ENCODE data around the gene ULK4.

Gene ULK4

DNA sequence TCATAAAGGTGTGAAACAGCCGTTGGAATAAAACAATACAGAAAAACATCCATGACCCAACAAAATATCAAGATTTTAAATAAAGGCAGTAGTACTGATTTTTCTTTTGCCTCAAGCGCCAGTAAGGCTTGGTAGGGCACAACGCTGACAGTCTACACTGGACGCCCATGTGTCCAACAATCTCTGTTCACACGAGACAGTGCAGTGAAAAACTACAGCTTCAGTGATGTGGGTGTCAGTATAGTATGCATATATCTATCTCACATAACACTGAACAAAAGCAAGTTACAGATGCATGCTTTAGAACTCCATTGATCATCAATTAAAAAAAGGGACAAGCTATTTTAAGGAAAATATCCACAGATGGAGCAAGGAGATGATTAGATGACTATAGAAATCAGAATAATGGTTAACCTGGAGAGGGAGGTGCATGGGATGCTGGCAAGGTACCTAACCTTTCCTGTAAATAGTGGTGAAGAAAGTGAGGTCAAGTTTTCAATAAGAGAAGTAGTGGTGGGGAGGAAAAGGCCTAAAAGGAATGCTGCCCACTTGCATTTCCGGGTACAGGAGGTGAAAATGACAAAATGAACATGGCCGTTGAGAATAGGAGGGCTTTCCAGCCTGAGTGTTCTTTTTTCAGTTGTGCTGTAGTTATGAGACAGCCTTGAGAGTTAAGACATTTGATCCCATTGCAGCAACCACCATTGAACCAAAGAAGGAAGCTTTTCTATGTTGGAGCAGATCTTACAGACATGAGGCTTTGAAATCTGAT lies 719.9 kb downstream of the ULK4 start:
- H3K36me3 ChIP-seq (replicated peaks), result peaks cover 44% of the 10 kb centered on the region
- in situ Hi-C loops (cut with MboI; ENCODE audit: low sequenced_read_pairs), result no loop called here
- no peak for DNase-seq (ENCODE audit: low spot score in 2 of 2)
- H3K9me3 ChIP-seq, result no peaks in the 10 kb centered on the region
- no peak overlapping the region for H3K4me3 ChIP-seq
- H3K27me3 ChIP-seq (ENCODE audit: low read depth), result no peaks in the 10 kb centered on the region
- H3K4me1 ChIP-seq, result no peaks in the 10 kb centered on the region

DNA sequence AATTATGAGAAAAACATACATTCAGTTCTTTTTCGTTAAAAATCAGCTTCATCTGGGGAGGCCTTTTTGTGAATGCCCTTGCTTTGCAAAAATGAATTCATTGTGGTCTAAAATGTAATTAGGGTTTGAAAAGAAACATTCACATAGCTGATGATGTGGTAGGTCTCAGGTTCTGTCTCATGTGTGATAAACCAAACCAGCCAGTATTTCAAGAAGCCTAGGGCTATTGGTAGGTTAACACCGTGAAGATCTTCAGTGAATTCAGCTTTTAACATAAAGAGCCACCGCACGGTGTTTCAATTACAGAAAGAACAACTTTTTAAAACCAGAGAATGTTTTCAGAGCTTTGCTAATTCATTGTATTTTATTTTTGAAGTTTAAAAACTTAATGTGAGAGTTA lies 720.7 kb downstream of the ULK4 start:
- Histone ChIP-seq H3K4me3 (no peak overlapping the region), H3K9me3 (no peaks in the 10 kb centered on the region), H3K4me1 (no peaks in the 10 kb centered on the region), H3K36me3 (replicated peaks) (peaks cover 52% of the 10 kb centered on the region), H3K27me3 (ENCODE audit: low read depth) (no peaks in the 10 kb centered on the region)
- DNase-seq (ENCODE audit: low spot score in 2 of 2), result no peak
- in situ Hi-C loops (cut with MboI; ENCODE audit: low sequenced_read_pairs), result no loop called here

DNA sequence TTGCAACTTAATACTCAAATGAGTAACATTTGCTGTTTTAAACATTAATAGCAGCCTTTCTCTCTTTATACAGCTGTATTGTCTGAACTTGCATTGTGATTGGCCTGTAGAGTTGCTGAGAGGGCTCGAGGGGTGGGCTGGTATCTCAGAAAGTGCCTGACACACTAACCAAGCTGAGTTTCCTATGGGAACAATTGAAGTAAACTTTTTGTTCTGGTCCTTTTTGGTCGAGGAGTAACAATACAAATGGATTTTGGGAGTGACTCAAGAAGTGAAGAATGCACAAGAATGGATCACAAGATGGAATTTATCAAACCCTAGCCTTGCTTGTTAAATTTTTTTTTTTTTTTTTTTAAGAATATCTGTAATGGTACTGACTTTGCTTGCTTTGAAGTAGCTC lies 722.3 kb downstream of the ULK4 start:
- Histone ChIP-seq H3K9me3 (no peaks in the 10 kb centered on the region), H3K27me3 (ENCODE audit: low read depth) (no peaks in the 10 kb centered on the region), H3K36me3 (replicated peaks) (peaks cover 68% of the 10 kb centered on the region), H3K4me3 (no peak overlapping the region), H3K4me1 (no peaks in the 10 kb centered on the region)
- no peak for DNase-seq (ENCODE audit: low spot score in 2 of 2)
- in situ Hi-C loops (cut with MboI; ENCODE audit: low sequenced_read_pairs), result no loop called here

DNA sequence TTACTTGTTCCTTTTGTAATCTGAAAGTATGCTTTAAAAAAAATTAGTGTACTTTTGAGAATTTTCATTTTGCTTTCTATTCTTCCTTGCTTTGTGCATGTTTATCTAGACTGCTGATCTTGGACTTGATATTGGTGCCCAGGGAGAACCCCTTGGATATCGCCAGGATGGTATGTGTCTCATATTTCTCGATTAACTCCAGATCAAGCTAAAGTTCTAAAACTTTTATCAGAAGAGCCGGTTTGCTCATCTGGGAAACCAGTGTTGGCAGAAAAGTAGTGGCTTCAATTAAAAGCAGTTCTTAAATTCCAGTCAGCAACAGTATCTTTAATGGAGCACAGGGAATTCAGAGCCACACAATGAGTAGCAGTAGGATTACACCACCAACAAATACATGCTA lies 724.0 kb downstream of the ULK4 start:
- Histone ChIP-seq H3K9me3 (no peaks in the 10 kb centered on the region), H3K27me3 (ENCODE audit: low read depth) (no peaks in the 10 kb centered on the region), H3K4me3 (no peak overlapping the region), H3K36me3 (replicated peaks) (peaks cover 85% of the 10 kb centered on the region), H3K4me1 (no peaks in the 10 kb centered on the region)
- in situ Hi-C loops (cut with MboI; ENCODE audit: low sequenced_read_pairs), result no loop called here
- DNase-seq (ENCODE audit: low spot score in 2 of 2), result no peak

DNA sequence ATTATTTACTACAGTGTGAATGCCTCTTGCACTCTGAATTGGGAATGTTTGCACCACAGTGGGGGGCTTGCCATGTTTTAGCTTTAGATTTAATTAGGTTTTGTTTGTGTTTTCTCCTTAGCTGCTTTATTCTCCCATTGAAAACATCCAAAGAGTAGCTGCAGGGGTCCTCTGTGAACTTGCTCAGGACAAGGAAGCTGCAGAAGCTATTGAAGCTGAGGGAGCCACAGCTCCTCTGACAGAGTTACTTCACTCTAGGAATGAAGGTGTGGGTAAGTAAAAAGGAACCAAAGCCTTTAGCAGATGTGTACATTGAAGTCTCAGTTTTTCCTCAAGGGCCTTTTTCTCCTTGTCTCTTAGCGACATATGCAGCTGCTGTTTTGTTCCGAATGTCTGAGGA lies 725.7 kb downstream of the ULK4 start:
- Histone ChIP-seq H3K27me3 (ENCODE audit: low read depth) (no peaks in the 10 kb centered on the region), H3K4me3 (no peak overlapping the region), H3K4me1 (no peaks in the 10 kb centered on the region), H3K9me3 (no peaks in the 10 kb centered on the region), H3K36me3 (replicated peaks) (peaks cover 92% of the 10 kb centered on the region)
- in situ Hi-C loops (cut with MboI; ENCODE audit: low sequenced_read_pairs), result no loop called here
- no peak for DNase-seq (ENCODE audit: low spot score in 2 of 2)

DNA sequence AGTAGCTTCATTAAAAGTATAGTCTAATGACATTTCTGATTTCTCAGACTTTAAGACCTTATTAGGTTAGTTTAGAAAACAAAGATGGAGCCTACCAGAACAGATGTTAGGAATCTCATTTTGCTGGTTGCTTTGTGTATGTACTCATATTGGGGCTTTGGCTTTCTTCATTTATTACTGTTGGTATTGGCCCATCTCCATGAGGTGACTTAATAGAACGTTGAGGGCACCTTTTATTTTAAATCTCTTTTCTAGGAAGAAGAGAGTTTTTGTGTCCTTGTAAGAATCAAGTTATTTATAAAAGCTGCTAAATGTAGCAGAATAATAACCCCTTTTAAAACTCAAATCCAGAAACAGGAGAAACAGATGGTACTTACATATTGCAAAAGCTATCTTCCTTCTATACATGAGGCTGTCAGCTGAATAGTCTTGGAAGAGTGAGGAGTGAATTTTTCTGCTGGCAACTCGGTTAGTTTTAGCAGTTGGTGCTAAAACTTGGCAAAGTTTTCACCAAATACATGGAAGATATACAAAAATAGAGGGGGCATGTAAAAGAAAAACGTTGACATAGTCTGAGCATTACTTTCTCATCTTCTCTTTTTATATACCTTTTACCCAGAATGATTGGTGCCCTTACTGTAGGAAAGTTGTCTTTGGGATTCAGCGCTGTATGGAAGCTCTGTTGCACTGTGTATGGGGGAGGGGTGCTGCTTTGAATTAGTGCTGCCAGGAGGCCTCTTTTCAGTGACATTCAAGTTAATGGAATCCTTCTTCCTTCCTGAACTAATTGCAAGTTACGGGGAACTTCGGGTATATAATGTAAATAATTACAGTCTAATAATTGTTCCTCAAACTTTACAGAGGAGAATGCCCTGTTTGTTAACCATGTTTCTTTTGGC lies 726.8 kb downstream of the ULK4 start:
- Histone ChIP-seq H3K36me3 (replicated peaks) (peaks cover 87% of the 10 kb centered on the region), H3K4me3 (no peak overlapping the region), H3K9me3 (no peaks in the 10 kb centered on the region), H3K27me3 (ENCODE audit: low read depth) (no peaks in the 10 kb centered on the region), H3K4me1 (no peaks in the 10 kb centered on the region)
- DNase-seq (ENCODE audit: low spot score in 2 of 2), result no peak
- in situ Hi-C loops (cut with MboI; ENCODE audit: low sequenced_read_pairs), result no loop called here

DNA sequence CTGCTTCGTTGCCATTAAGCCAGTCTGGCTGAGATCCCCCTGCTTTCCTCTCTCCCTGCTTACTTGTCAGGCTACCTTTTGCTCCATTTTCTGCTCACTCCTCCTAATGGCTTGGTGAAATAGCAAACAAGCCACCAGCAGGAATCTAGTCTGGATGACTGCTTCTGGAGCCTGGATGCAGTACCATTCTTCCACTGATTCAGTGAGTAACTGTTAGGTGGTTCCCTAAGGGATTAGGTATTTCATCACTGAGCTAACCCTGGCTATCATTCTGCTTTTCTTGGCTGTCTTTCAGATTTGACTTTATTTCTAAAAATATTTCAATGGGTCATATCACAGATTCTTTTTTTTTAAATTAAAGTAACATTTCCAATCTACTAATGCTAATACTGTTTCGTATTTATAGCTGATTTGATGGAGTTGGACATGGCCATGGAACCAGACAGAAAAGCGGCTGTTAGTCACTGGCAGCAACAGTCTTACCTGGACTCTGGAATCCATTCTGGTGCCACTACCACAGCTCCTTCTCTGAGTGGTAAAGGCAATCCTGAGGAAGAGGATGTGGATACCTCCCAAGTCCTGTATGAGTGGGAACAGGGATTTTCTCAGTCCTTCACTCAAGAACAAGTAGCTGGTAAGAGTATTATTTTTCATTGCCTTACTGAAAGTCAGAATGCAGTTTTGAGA lies 737.6 kb downstream of the ULK4 start:
- H3K4me1 ChIP-seq, result no peaks in the 10 kb centered on the region
- H3K36me3 ChIP-seq (replicated peaks), result peaks cover 51% of the 10 kb centered on the region
- no peaks in the 10 kb centered on the region for H3K27me3 ChIP-seq (ENCODE audit: low read depth)
- in situ Hi-C loops (cut with MboI; ENCODE audit: low sequenced_read_pairs), result no loop called here
- H3K9me3 ChIP-seq, result no peaks in the 10 kb centered on the region
- H3K4me3 ChIP-seq, result no peak overlapping the region
- no peak for DNase-seq (ENCODE audit: low spot score in 2 of 2)

DNA sequence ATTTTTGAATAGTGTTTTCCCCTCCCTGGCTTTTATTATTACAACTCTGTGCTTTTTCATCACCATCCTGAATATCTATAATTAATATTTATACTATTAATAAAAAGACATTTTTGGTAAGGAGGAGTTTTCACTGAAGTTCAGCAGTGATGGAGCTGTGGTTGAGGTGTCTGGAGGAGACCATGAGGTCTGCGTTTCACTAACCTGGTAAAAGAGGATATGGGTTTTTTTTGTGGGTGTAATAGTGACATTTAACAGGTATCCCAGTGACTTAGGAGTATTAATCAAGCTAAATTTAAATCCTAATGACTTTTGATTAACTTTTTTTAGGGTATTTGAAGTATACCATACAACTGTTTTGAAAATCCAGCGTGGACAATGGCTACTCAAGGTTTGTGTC lies 738.2 kb downstream of the ULK4 start:
- Histone ChIP-seq H3K9me3 (no peaks in the 10 kb centered on the region), H3K4me3 (no peak overlapping the region), H3K36me3 (replicated peaks) (peaks cover 46% of the 10 kb centered on the region), H3K4me1 (no peaks in the 10 kb centered on the region), H3K27me3 (ENCODE audit: low read depth) (no peaks in the 10 kb centered on the region)
- no peak for DNase-seq (ENCODE audit: low spot score in 2 of 2)
- in situ Hi-C loops (cut with MboI; ENCODE audit: low sequenced_read_pairs), result no loop called here

DNA sequence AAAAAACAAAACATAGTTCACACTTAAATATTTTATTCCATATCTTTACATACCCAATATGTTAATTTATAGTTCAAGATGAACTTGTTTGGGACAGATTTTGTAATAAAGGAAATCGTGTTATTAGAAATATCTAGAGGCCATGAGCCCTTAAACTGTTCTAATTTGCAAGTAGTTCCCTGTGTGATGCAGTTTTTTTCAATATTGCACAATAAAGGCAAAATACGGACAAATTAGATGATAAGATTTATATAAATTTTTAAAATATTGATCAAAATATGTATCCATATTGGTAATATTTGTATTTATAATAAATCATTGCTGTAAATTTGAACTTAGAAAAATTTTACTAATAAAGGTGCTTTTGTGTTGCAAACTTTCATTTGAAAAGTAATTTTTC lies 738.8 kb downstream of the ULK4 start:
- Histone ChIP-seq H3K36me3 (replicated peaks) (peaks cover 40% of the 10 kb centered on the region), H3K9me3 (no peaks in the 10 kb centered on the region), H3K4me1 (no peaks in the 10 kb centered on the region), H3K27me3 (ENCODE audit: low read depth) (no peaks in the 10 kb centered on the region), H3K4me3 (no peak overlapping the region)
- DNase-seq (ENCODE audit: low spot score in 2 of 2), result no peak
- in situ Hi-C loops (cut with MboI; ENCODE audit: low sequenced_read_pairs), result no loop called here

DNA sequence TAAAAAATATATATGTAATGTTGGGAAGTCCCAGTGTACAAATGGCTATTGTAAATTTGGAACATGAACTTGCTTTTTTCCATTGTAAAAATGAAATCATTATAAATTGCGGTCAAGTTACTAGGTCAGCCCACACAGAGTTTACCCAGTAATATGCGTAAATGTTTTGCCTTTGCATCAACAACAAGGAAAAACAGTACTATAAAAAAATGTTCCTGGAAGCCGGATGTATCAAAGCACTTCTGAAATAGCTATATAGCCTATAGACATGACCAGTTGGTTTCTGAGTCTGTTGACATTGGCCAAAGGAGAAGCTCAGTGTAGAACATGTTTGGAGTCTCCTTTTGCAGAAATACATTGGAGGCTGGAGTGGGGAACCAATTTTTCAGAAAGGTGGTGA lies 739.4 kb downstream of the ULK4 start:
- in situ Hi-C loops (cut with MboI; ENCODE audit: low sequenced_read_pairs), result no loop called here
- Histone ChIP-seq H3K4me3 (no peak overlapping the region), H3K36me3 (replicated peaks) (peaks cover 34% of the 10 kb centered on the region), H3K9me3 (no peaks in the 10 kb centered on the region), H3K27me3 (ENCODE audit: low read depth) (no peaks in the 10 kb centered on the region), H3K4me1 (peaks cover 2% of the 10 kb centered on the region; the same call in 1 of the 2 replicates)
- no peak for DNase-seq (ENCODE audit: low spot score in 2 of 2)

DNA sequence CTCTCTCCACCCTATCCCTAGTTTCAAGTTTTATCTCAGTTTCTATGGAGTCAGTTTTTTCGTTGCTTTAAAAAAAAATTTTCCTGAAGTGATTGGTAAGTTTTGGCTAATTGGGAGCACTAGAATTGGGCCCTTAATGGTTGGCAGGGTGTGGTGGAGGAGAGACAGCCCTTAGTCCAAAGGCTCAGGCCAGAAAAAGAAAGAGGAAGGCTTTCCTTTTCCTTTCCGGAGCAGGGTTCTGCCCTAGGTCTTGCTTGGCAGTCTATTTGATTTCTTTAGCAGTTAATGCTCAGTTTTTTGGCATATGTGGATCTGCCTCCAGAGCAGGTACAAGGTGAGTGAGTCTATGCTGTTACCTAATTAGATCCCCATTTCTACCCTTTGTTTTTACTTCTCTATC lies 739.9 kb downstream of the ULK4 start:
- in situ Hi-C loops (cut with MboI; ENCODE audit: low sequenced_read_pairs), result no loop called here
- Histone ChIP-seq H3K36me3 (replicated peaks) (peaks cover 30% of the 10 kb centered on the region), H3K4me3 (no peak overlapping the region), H3K4me1 (peaks cover 7% of the 10 kb centered on the region), H3K9me3 (no peaks in the 10 kb centered on the region), H3K27me3 (ENCODE audit: low read depth) (no peaks in the 10 kb centered on the region)
- no peak for DNase-seq (ENCODE audit: low spot score in 2 of 2)

DNA sequence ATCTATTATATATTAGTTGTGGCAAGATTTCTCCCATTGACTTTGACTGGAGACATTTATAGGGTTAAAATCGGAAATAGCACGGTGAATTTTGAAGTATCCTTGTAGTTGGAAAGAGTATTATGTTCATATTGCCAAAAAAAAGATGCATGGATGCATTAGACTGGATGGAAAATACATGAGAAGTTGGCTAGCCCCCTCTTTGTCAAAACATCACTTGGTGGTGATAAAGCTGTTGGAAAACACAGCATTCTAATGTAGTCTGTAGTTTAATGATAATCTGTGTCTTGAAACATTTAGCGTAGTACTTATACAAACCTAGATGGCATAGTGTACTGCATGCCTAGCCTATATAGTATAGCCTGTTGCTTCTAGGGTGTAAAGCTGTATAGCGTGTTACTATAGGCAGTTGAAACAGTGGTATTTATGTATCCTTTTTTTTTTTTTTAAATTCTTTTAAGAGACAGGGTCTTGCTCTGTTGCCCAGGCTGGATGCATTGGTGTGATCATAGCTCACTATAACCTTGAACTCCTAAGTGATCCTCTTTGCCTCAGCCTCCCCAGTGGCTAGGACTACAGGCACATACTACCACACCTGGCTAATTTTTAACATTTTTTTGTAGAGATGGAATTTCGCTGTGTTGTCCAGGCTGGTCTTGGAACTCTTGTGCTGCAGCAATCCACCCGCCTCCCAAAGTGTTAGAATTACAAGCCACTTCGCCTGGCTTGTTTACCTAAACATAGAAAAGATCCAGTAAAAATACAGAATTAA lies 740.8 kb downstream of the ULK4 start:
- Histone ChIP-seq H3K4me1 (peaks cover 16% of the 10 kb centered on the region), H3K27me3 (ENCODE audit: low read depth) (no peaks in the 10 kb centered on the region), H3K36me3 (replicated peaks) (peaks cover 20% of the 10 kb centered on the region), H3K9me3 (no peaks in the 10 kb centered on the region), H3K4me3 (no peak overlapping the region)
- in situ Hi-C loops (cut with MboI; ENCODE audit: low sequenced_read_pairs), result no loop called here
- DNase-seq (ENCODE audit: low spot score in 2 of 2), result no peak

DNA sequence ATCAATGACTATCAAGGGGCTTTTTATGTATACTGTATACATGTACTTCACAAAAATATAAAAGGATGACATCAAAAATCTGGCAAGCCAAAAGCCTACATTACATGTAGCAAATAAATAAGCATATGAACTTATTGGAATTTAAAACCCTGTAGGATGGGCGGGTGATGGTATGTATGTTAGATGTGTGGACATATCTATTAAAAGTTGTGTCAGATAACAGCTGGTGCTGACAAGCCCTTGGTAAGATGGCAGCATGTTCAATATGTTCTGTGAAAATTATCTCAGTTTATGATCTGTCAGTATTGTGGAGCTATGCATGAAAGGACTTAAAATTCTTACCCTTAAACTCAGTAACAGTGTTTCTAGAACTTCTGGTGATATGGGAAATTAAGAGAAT lies 742.5 kb downstream of the ULK4 start:
- DNase-seq (ENCODE audit: low spot score in 2 of 2), result no peak
- H3K27me3 ChIP-seq (ENCODE audit: low read depth), result no peaks in the 10 kb centered on the region
- H3K36me3 ChIP-seq (replicated peaks), result peaks cover 4% of the 10 kb centered on the region; the same call in 1 of the 2 replicates
- in situ Hi-C loops (cut with MboI; ENCODE audit: low sequenced_read_pairs), result no loop called here
- H3K4me3 ChIP-seq, result no peak overlapping the region
- no peaks in the 10 kb centered on the region for H3K9me3 ChIP-seq
- H3K4me1 ChIP-seq, result peaks cover 26% of the 10 kb centered on the region

Data from HAP-1 (cell line).